ENCODE results near the gene VTN.

Gene VTN

GRCh38 chr17:28381141-28381825 is 11.2 kb upstream of the VTN start:
- peaks cover 6% of the 10 kb centered on the region for H3K4me1 ChIP-seq (ENCODE audit: insufficient read depth, poor library complexity, severe bottlenecking)
- no peaks in the 10 kb centered on the region for H3K9me3 ChIP-seq (ENCODE audit: severe bottlenecking)
- TF ChIP-seq CTCF (IDR thresholded peaks at IDR 0.05; ENCODE audit: poor library complexity, severe bottlenecking), result no peak
- H3K27me3 ChIP-seq (ENCODE audit: insufficient read depth, poor library complexity, severe bottlenecking), result no peaks in the 10 kb centered on the region
- DNase-seq (ENCODE audit: low spot score), result no peak
- ATAC-seq (ENCODE audit: low read depth), result no peak
- no peak overlapping the region for H3K4me3 ChIP-seq (ENCODE audit: severe bottlenecking)
- H3K36me3 ChIP-seq (ENCODE audit: low read depth), result no peaks in the 10 kb centered on the region
- H3K27ac ChIP-seq (ENCODE audit: poor library complexity, severe bottlenecking), result peak overlapping the region; percentile 54

GRCh38 chr17:28379814-28380801 is 10.0 kb upstream of the VTN start:
- peak overlapping the region; percentile 54 for H3K27ac ChIP-seq (ENCODE audit: poor library complexity, severe bottlenecking)
- peaks cover 6% of the 10 kb centered on the region for H3K4me1 ChIP-seq (ENCODE audit: insufficient read depth, poor library complexity, severe bottlenecking)
- peak; percentile 80 for ATAC-seq (ENCODE audit: low read depth)
- peak; percentile 90 for DNase-seq (ENCODE audit: low spot score)
- H3K27me3 ChIP-seq (ENCODE audit: insufficient read depth, poor library complexity, severe bottlenecking), result no peaks in the 10 kb centered on the region
- H3K36me3 ChIP-seq (ENCODE audit: low read depth), result no peaks in the 10 kb centered on the region
- no peak overlapping the region for H3K4me3 ChIP-seq (ENCODE audit: severe bottlenecking)
- no peak for TF ChIP-seq CTCF (IDR thresholded peaks at IDR 0.05; ENCODE audit: poor library complexity, severe bottlenecking)
- H3K9me3 ChIP-seq (ENCODE audit: severe bottlenecking), result no peaks in the 10 kb centered on the region

- TF ChIP-seq CTCF (IDR thresholded peaks at IDR 0.05; ENCODE audit: poor library complexity, severe bottlenecking), result no peak
- no peak overlapping the region for H3K4me3 ChIP-seq (ENCODE audit: severe bottlenecking)
Measured at GRCh38 chr17:28372945-28373274, 2.8 kb upstream of the VTN start.

GRCh38 chr17:28372203-28372944 is 2.3 kb upstream of the VTN start:
- Histone ChIP-seq H3K36me3 (ENCODE audit: low read depth) (no peaks in the 10 kb centered on the region), H3K27me3 (ENCODE audit: insufficient read depth, poor library complexity, severe bottlenecking) (no peaks in the 10 kb centered on the region), H3K9me3 (ENCODE audit: severe bottlenecking) (no peaks in the 10 kb centered on the region), H3K27ac (ENCODE audit: poor library complexity, severe bottlenecking) (peak overlapping the region; percentile 28), H3K4me1 (ENCODE audit: insufficient read depth, poor library complexity, severe bottlenecking) (peaks cover 6% of the 10 kb centered on the region), H3K4me3 (ENCODE audit: severe bottlenecking) (peak overlapping the region; percentile 31)
- no peak for TF ChIP-seq CTCF (IDR thresholded peaks at IDR 0.05; ENCODE audit: poor library complexity, severe bottlenecking)
- DNase-seq (ENCODE audit: low spot score) (no peak), ATAC-seq (ENCODE audit: low read depth) (peak; percentile 11; the same call in 1 of the 3 replicates)

More at GRCh38 chr17:28372945-28373274, 2.8 kb upstream of the VTN start:
- Histone ChIP-seq H3K36me3 (ENCODE audit: low read depth) (no peaks in the 10 kb centered on the region), H3K27me3 (ENCODE audit: insufficient read depth, poor library complexity, severe bottlenecking) (no peaks in the 10 kb centered on the region), H3K9me3 (ENCODE audit: severe bottlenecking) (no peaks in the 10 kb centered on the region), H3K4me1 (ENCODE audit: insufficient read depth, poor library complexity, severe bottlenecking) (peaks cover 6% of the 10 kb centered on the region), H3K27ac (ENCODE audit: poor library complexity, severe bottlenecking) (no peak overlapping the region)
- no peak for DNase-seq (ENCODE audit: low spot score)
- ATAC-seq (ENCODE audit: low read depth), result no peak
